Left colon (tissue), 2 donors: ENCODE data around the gene NDUFAF7. TPM values are rescaled to one million over a fixed set of nuclear protein-coding genes. Genes with fewer than 3 reads are reported as not detected.
A peak's percentile ranks its signal among the peaks of the same experiment; 100 is the strongest.
"Not testable (repeated sequence)": the region's sequence is repeated elsewhere in the genome, so short reads cannot be mapped to it uniquely, and the experiment has no call there.

ENCODE experiments used
- ATAC-seq: fragments of 200-7000 bp; cut with Tn5 transposase; one replicate; pipeline ENCODE4 v1.9.1; 2020; ENCODE audit warnings: mild to moderate bottlenecking, moderate library complexity
- DNase-seq, 2 donors: peaks; one replicate each; pipeline ENCODE4 v3.0.0-alpha.2; 2020
- intact Hi-C, 2 donors: fragments of 100-400 bp; cut with DNase I in 1 of 2; cut with micrococcal nuclease in 1 of 2; formaldehyde crosslinking; loops; one replicate each; pipeline versions ENCODE4 v1.11.2 to v1.14.0; 2022; cut with DNase I, micrococcal nuclease
- total RNA-seq, 2 donors: library from RNA; stranded (reverse); fragmentation: NEBNext Ultra II Directional; extraction: Animal tissue kit (Norgen Biotek cat#: 25700); gene quantifications; one replicate each; pipeline ENCODE4 v1.2.1, GENCODE V29; 2021
- donor health status: DM: no; HTN: no; CAD: no.
- donor health status: DM: yes; HTN: yes; CAD: no.

NDUFAF7 gene
- total RNA-seq, 2 donors from 2014 or later: 11.4 to 12.3 TPM

DNA sequence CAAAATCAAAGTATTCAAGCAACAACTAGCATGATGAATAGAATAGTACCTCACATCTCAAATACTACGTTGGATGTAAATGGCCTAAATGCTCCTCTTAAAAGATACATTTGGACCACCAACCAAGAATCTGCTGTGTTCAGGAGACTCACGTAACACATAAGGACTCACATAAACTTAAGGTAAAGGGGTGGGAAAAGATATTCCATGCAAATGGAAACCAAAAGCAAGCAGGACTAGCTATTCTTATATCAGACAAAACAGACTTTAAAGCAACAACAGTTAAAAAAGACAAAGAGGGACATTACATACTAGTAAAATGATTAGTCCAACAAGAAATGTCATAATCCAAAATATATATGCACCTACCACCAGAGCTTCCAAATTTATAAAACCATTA lies 24.7 kb upstream of the NDUFAF7 start:
- DNase-seq, ATAC-seq, intact Hi-C loops: not testable (repeated sequence)

DNA sequence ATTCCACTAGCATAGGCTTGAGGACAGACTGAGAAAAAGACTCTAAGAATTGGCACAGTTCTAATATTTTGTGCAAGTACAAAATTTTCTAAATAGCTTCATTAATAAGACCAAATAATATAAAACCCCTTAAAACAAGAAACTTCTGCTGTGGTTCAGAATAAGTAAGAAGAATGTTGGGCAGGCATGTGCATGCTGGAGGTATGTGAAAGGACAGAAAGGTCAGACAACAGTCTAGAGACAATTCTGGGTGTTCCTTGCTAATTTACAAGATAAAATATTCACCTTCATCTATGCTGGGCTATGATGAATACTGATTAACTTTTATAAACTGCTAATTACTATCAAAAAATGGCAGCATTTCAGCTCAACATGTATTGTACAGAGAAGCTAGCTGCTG lies 20.2 kb upstream of the NDUFAF7 start:
- ATAC-seq: no peak
- intact Hi-C loops: no loop called here

DNA sequence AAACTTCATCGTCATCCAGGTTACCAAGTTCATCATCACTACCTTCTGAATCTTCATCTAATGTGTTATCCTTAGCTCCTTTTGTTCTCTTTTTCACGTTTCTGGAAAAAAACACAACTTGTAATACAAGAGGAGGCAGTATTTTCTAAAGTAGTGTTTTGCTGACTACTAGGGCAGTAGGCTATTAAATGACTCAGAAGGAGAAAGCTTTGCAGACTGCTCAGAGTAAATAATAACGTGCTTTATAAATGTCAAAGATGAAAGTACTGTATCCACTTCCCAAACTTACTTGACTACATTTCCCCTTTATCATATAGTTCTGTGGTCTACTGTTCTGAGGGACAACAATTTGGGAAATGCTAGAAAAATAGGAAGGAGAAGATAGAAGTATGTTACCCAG lies 19.5 kb upstream of the NDUFAF7 start:
- DNase-seq (no peak), ATAC-seq (no peak)
- intact Hi-C loops: no loop called here

More for the DNA sequence above, 20.2 kb upstream of the NDUFAF7 start:
- DNase-seq: no peak

DNA sequence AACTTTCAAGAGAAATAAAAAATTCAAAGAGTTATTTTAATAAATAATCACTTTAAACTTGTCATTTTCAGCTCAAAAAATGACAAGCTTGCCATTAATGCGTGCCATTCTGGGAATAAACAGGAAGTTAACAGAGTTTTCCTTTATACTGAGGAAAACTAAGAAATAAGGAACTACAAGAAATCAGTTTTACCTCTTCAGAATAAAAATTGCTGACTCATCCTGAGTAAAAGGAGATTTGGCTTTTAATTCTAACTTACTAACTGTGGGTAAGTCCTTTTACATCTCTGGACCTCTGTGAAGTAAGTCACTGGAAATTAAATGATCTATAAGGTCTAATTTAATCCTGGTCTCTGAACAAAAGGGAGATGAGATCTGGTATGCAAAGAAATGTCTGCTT lies 16.2 kb upstream of the NDUFAF7 start:
- ATAC-seq (no peak), DNase-seq (no peak)
- intact Hi-C loops: no loop called here

DNA sequence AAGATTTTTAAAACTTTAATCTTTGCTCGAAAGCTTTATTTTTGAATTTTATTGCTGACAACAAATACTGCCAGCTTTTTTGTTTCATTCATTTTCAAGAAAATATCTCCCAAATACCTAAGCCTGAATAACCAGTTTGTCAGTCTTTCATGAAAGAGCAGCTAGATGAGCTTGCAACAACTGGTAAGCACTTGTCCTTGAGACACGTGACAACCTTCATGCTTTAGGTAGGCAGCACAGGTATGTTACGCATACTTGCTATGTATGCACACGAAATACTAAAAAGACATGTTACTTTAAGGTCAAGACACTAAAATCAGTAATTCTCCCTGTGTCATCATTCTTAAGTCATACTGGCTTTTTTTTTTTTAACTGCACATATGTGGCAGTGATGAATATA lies 12.4 kb upstream of the NDUFAF7 start:
- intact Hi-C loops: no loop called here
- ATAC-seq: no peak
- no peak for DNase-seq

- no peak for DNase-seq
- intact Hi-C loops: no loop called here
- no peak for ATAC-seq
These were observed 8.3 kb upstream of the NDUFAF7 start for GRCh38 chr2:37223131-37223530.

- DNase-seq (no peak), ATAC-seq (no peak)
- intact Hi-C loops: no loop called here
These were observed 7.4 kb upstream of the NDUFAF7 start for GRCh38 chr2:37224063-37224462.

DNA sequence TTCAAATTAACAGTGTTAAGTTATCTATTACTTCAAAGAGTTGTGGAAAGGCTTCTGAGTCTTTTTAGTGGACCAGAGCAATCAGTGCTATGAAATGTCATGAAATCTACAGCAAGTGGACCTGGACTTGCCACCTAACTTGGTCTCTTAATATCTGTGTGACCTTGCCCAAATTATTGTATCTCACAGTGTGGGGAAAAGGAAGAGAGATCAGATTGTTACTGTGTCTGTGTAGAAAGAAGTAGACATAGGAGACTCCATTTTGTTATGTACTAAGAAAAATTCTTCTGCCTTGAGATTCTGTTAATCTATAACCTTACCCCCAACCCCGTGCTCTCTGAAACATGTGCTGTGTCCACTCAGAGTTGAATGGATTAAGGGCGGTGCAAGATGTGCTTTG lies 6.3 kb upstream of the NDUFAF7 start:
- DNase-seq, intact Hi-C loops, ATAC-seq: not testable (repeated sequence)

DNA sequence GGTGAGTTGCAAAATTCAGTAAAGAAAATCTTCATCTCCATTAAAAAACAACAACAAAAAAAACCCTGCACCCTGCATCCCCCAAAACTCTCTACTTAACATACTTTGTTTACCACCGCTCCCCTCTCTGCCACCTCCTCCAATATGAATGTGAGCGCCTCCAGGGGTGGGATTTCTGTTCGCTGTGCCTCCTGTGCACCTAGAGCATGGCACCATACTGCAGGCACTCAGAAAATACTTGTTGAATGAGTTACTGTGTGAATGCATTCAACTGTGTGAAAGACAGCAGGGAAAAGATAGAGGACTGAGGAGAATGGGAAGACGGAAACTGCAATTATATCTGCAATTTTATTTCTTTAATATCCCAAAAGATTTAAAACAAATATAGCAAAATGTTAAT lies 4.6 kb upstream of the NDUFAF7 start:
- intact Hi-C loops: no loop called here
- no peak for ATAC-seq
- no peak for DNase-seq

DNA sequence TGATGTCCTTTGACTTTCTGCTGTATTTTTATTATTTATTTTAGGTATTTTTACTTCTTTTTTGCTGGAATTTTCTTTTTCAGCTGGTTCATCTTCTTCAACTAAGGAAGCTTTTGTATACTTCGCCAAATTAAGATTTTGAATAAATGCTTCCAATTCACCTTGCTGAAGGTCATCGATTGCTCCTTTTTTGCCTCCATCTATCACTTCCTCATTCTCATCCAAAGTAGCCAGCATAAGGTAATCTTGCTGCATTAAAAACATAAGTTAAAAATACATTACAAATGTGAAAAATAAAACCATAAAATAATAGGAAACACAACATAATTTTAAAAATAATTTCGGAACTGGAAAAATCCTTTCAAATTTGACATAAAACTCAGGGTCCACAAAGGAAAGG lies 2.7 kb upstream of the NDUFAF7 start:
- ATAC-seq: no peak
- DNase-seq: no peak
- intact Hi-C loops: no loop called here

DNA sequence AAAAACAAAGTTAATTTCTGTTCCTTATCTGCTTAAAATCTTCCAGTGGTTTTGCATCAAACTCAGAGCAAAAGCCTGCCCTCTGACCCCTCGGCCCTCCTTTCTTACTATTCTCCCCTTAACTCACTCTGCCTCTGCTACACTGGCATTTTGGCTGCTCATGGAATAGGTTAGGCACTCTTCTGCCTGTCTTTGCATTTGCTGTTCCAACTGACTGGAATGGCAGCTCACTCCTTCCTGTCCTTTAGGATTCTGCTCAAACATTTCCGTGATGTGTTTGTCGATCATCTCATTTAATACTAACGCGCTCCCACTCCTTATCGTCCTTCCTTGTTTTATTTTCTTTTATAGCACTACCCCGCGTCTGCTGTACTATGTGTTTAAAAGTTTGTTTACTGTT lies 877 bp upstream of the NDUFAF7 start:
- intact Hi-C loops: no loop called here
- DNase-seq: no peak
- ATAC-seq: peak; percentile 42

- ATAC-seq: peak; percentile 32
- intact Hi-C loops: no loop called here
- DNase-seq: peak in 1 of 2 donors; percentile 31
These were observed 874 bp downstream of the NDUFAF7 start for GRCh38 chr2:37232131-37232933.

DNA sequence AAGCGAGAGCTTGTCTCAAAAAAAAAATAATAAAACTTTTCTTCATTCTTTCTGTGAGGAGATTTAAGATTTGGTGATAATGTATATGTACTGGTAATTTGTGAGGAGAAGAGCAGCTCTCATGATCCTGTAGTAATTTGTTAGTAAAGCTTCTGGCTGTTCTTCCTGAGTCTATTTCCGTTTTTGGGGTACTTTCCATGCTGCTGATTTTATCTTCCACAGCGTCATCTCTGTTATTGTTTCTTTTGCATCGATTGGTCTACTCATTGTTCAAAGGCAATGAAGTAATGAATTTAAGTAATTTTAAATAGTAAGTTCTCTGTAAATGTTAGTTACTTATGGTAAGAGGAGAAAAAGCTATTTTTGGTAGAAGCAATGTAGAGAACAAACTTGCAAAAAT lies 12.0 kb downstream of the NDUFAF7 start:
- no peak for ATAC-seq
- intact Hi-C loops: no loop called here
- DNase-seq: no peak

DNA sequence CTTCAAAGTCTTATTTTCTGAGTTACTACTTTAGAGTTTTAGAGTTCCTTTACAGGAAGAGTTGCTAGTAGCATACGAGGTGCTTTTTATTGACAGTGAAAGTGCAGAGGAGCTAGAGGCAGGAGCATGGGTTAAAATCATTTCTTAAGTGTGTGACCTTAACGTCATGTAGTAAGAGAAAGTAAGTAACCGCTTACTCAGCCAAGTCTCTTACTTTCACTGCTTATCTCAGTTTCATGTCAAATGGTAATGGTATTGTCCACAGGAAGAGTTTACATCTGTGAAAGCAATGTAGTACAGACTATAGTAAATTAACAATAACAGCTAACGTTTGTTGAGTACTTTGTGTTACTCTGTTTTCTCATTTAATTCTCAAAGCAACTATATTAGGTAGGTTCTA lies 12.6 kb downstream of the NDUFAF7 start:
- intact Hi-C loops: no loop called here
- no peak for ATAC-seq
- no peak for DNase-seq

GRCh38 chr2:37244755-37245154 lies 13.3 kb downstream of the NDUFAF7 start:
- DNase-seq (no peak), ATAC-seq (no peak)
- intact Hi-C loops: no loop called here

- DNase-seq (no peak), ATAC-seq (no peak)
- intact Hi-C loops: no loop called here
These were observed 14.7 kb downstream of the NDUFAF7 start for GRCh38 chr2:37246205-37246604.

DNA sequence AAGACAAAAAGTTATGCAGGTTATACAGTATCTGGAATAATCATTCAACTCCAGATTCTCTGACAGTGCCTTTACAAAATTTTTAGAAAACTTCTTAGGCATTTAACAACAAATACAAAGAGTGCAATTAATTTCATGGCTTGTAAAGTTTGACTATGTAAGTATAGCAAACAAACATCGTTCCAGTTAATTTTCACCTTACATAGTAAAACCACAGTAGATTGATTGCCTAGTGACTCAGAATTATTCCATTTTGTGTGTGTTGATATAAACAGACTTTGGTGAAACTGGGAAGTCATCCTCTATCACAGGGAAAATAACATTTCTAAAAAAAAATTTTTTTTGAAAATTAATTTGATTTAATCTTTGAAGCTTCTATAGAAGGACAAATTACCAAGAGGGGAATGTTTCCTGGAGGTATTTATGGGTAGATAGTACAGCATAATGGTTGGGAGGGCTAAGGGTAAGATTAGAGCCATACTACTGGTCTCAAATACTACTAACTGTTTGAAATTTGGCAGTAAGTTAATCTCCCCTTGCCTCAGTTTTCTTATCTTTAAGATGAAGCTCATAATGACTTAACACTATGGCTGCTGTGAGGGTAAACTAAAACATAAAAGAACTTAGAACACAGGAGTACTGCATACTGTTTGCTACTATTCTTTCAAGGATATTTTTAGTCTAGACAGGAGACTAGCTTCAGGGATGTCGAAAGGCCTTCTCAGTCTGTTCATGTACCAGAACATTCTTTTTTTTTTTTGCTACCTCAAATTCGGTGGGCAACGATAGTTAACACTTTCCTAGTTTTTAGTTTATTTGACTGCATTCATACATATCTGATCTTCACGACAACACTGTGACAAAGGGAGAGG lies 19.6 kb downstream of the NDUFAF7 start:
- intact Hi-C loops: no loop called here
- DNase-seq: no peak
- no peak for ATAC-seq

GRCh38 chr2:37262522-37262921 lies 31.1 kb downstream of the NDUFAF7 start:
- intact Hi-C loops: no loop called here
- DNase-seq (no peak), ATAC-seq (no peak)

- ATAC-seq (no peak), DNase-seq (no peak)
- intact Hi-C loops: no loop called here
These were observed 32.4 kb downstream of the NDUFAF7 start for GRCh38 chr2:37263839-37264238.

- DNase-seq (no peak), ATAC-seq (no peak)
- intact Hi-C loops: no loop called here
These were observed 36.2 kb downstream of the NDUFAF7 start for GRCh38 chr2:37267685-37268084.
